Eye (tissue), 1 donor: ENCODE data around the gene SOX30.
"Not testable (repeated sequence)": the region's sequence is repeated elsewhere in the genome, so short reads cannot be mapped to it uniquely, and the experiment has no call there.

ENCODE experiments used
- DNase-seq: peaks from one replicate; pipeline ENCODE4 v3.0.0-alpha.2; 2015

The SOX30 gene

GRCh38 chr5:157652377-157652692, at the start of gene SOX30:
TSS of gene SOX30 (minus strand) at chr5:157652438. CDS start at chr5:157652078, 360 bp downstream.
- no peak for DNase-seq

GRCh38 chr5:157698674-157699073, 46.4 kb upstream of the SOX30 start:
- DNase-seq = not testable (repeated sequence)

- not testable (repeated sequence) for DNase-seq
Observed at GRCh38 chr5:157696154-157696553, 43.9 kb upstream of the SOX30 start.

- not testable (repeated sequence) for DNase-seq
Observed at GRCh38 chr5:157693816-157694215, 41.6 kb upstream of the SOX30 start.

- no peak for DNase-seq
Observed at GRCh38 chr5:157690690-157691433, 38.6 kb upstream of the SOX30 start.

GRCh38 chr5:157689942-157690689, 37.9 kb upstream of the SOX30 start:
- no peak for DNase-seq

- no peak for DNase-seq
Observed at GRCh38 chr5:157687198-157687554, 34.9 kb upstream of the SOX30 start.

- not testable (repeated sequence) for DNase-seq
Observed at GRCh38 chr5:157686276-157687197, 34.3 kb upstream of the SOX30 start.

GRCh38 chr5:157682257-157682656, 30.0 kb upstream of the SOX30 start:
- no peak for DNase-seq

GRCh38 chr5:157681048-157681447, 28.8 kb upstream of the SOX30 start:
- no peak for DNase-seq

- no peak for DNase-seq
Observed at GRCh38 chr5:157680239-157680638, 28.0 kb upstream of the SOX30 start.

GRCh38 chr5:157679801-157680200, 27.6 kb upstream of the SOX30 start:
- no peak for DNase-seq

- no peak for DNase-seq
Observed at GRCh38 chr5:157677931-157678330, 25.7 kb upstream of the SOX30 start.

GRCh38 chr5:157674351-157674750, 22.1 kb upstream of the SOX30 start:
- DNase-seq = not testable (repeated sequence)

GRCh38 chr5:157672976-157673375, 20.7 kb upstream of the SOX30 start:
- DNase-seq = no peak

- DNase-seq = no peak
Observed at GRCh38 chr5:157671592-157672330, 19.5 kb upstream of the SOX30 start.

- peak; percentile 90 for DNase-seq
Observed at GRCh38 chr5:157670662-157671591, 18.7 kb upstream of the SOX30 start, which contains the start of gene C5orf52. TSS of gene C5orf52 (plus strand) at chr5:157671533. CDS start at chr5:157671615, 82 bp downstream.

GRCh38 chr5:157669701-157670097, 17.5 kb upstream of the SOX30 start:
- no peak for DNase-seq

GRCh38 chr5:157668356-157668755, 16.1 kb upstream of the SOX30 start:
- DNase-seq = no peak

GRCh38 chr5:157665467-157666070, 13.3 kb upstream of the SOX30 start:
- no peak for DNase-seq
